HG03575 (cell line): ENCODE measurements around the gene SAFB.

Experiments used
- ATAC-seq: cut with Tn5 transposase; IDR thresholded peaks from one replicate; pipeline ENCODE4 v1.9.1; 2021; ENCODE audit not compliant: unreplicated experiment, insufficient number of reproducible peaks, low FRiP score; ENCODE audit errors: extremely low read depth

The SAFB gene

DNA sequence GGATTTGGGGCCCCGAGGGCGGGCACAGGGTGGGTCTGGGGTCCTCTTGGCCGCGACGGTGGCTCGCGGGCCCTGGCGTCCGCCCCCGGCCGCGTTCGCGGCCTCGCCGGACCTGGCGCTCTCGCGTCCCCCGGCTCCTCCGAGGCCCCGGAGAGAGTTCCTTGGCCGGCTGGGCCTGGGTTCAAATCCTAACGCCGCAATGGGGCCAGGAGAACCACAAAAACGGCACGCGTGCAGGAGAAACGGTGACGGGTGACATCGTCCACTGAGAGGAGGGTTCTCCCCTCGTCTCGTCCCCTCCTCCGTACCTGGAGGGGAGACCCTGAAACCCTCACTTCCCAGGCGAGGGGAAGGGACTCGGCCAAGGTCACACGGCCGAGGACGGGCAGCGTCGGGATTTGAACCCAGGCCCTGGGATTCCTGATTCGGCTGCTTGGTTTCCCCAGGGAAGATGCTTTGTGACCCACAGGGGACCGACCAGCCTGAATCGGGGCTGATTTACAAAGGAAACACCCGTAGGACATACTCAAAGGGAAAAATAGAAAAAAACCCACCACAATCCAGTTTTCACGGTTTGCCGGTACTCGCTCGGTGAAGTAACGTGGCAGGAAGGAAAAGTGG, 624 bp downstream of the SAFB start:
- no peak for ATAC-seq

DNA sequence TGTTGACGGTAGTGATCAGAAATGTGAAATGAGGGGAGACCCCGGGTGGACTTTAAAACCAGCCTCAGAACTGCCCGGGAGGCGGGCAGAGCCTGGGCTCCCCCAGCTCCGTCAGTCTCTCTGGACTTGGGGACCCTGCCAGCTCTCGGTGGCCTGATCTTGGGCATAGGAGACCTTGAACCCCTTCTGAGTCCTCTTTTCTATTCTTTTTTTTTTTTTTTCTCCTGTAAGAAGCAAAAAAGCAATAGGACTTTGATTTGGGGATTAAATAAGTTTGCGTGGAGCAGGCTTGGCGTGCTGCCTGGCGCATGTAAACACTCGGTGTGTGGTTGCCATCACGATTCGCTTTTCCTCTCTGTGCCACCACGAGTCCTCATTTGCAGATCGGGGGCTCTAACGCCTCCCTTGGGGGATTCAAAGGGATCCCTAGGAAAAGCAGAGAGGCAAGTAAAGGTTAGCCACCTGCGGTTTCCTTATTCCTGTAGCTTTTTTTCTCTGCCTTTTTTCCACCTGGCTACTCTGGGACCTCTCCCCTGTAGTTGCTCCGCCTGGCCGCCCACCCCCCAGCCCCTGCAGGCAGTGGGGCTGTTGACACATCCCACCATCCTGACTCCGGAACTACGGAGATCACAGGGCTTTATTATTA, 1.3 kb downstream of the SAFB start:
- ATAC-seq, result no peak

DNA sequence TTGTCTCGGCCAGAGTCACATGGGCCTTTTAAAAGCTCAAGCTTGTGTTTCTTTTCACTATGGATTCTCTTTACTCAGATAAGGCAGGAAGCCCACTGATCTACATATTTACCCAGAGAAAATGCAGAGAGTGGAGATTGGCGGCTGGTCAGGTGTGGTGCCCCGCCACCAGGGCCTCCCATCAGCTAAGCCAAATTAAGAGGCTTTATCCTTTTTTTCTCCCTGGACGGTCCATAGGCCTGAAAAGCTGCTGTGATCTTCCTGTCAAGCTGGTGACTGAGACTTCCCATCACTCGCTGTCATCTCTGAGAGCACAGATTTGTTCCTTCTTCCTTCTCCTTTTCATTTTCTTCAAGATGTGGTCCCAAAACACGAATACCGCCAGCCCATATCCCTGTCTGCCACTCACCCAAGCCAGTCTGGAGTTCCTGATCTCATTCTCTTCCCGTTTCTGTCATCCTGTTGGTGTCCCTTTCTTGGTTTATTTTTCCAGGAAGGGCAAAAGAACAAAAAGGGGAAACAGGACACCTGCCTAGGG, 1.9 kb downstream of the SAFB start:
- ATAC-seq, result no peak

DNA sequence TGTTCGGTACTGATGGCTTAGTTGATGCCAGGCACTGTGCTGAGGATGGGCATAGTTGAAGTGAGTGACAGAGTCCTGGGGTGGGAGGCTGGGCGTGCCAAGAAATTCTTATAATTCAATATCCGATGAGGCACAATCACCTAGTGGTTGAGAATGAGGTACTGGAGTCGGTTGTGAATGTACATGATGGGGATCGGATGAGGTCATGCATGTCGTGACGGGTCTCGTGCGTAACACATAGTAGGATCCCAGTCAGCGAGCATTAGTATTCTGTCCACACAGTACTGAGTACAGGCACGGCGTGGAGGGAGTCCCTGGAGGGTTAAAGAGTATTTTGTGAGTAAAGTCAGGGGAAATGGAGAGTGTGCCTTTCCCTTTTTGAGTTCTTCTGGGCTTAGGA, 2.8 kb downstream of the SAFB start:
- no peak for ATAC-seq

DNA sequence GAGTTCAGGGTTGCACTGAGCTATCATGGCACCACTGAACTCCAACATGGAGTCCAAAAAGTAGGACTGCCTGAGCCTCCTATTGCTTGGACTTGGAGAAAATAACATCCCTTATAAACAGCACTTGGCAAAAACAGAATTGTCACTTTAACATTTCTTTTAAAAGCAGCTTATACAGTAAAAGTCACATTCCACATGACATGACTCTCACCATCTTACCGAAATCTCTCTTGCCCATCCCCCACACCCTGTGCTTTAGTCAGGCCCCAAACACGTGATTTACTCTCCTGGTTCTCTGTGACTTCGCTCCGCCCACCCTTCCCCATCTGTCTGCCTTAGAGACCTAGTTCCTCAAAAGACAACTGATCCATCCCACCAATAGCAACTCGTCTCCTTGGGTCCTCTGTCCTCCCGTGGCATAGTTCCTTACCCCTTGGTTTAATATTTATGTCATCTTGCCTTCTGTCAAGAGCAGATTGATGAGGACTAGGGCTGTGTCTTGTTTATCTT, 4.6 kb downstream of the SAFB start:
- no peak for ATAC-seq

DNA sequence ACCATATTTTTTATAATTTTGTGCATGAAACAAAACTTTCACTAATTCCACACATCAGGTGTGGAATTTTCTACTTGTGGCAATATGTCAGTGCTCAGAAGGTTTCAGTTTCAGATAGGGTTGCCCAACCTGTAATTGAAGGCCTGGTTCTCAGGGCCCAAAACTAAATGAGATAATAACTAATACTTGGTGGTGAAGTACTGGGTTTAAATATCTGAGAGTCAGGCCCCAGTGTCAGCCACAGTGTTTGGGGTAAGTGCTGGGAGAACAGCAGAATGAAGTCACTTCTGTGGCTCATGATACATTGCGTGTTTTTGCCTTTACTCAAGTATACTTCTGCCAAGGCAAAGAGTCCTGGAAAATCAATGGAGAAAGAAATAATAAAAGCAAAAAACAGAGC, 5.6 kb downstream of the SAFB start:
- ATAC-seq, result no peak

DNA sequence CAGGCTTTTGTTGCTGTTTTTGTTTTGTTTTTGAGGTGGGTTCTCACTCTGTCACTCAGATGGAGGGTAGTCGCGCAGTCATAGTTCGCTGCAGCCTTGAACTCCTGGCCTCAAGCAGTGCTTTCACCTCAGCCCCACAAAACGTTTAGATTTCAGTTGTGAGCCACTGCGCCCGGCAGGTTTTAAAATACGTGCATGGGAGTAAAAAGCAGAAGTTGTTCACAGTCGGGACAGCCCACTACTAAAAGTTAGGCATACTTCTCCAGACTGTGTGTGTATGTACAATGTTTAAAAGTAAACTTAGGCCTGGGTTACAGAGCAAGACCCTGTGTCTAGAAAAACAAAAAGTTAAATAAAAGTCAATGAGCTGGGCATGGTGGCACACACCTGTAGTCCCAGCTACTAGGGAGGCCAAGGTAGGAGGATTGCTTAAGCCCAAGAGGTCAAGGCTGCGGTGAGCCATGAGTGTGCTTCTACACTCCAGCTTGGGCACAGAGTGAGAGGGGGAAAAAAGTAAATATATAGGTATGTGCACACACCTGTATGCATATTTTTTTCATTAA, 6.1 kb downstream of the SAFB start:
- no peak for ATAC-seq

DNA sequence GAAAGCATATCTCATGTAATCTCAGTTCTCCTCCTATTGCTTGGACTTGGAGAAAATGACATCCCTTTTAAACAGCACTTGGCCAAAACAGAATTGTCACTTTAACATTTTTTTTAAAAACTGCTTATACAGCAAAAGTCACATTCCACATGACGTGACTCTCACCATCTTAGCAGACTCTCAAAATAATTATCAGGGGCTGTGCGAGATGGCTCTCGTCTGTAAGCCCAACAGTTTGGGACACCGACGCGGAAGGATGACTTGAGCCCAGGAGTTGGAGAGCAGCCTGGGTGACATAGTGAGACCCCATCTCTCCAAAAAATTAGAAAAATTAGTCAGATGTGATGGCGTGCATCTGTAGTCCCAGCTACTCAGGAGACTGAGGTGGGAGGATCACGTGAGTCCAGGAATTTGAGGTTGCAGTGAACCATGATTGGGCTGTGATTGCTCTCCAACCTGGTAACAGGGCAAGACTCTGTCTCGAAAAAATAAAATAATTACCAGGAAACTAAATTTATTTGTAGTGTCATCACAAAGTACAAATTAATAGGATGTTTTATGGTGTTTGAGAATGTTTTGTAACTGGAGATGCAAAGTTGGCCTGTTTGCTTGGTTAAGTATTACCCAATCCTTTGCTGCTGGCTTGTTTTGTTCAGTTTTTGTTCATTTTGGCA, 8.8 kb downstream of the SAFB start:
- no peak for ATAC-seq

DNA sequence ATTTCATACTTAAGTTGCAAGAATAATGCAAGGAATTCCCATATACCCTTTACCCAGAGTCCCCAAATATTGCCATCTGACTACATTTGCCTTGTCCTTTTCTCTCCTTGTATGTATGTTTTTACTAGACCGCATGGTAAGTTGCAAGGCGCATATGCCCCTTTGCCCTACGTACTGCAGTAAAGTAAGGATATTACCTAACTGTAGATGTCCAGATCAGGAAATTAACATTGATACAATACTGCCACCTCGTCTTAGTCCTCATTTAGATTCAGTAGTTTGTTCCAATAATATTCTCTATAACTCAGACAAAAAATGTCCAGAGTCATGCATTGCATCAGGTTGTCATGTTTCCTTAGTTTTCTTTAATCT, 9.3 kb downstream of the SAFB start:
- ATAC-seq, result no peak

DNA sequence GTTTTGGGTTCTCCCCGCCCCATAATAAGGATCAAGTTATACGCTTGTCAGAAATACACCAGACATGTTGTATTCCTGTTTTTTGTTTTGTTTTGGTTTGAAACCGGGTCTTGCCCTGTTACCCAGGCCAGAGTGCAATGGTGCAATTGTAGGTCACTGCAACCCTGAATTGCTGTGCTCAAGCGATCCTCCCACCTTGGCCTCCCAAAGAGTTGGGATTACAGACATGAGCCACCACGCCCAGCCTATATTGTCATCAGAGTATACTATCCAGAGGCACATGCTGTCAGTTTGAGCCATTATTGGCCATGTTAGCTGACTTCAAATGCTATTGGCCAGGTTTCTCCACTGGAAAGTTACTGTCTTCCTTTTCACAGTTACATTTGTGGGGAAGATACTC, 9.8 kb downstream of the SAFB start:
- ATAC-seq, result no peak

DNA sequence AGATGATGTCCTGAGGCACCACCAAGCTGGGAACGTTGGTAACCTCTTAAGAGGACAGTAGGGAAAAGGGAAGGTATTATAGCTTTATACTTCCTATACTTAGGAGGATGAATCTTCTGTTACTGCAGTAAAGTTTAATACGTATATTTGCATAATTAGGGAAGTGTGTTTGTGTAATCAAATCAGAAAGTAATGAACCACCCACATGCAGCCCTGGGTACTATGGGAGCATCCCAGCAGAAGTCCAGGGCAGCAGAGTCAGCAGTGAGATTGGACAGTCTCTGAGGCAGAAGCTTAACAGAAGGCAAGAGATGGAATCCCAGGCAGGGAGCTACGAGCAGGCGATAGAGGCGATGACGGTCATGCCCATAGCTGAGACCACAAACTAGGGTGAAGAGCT, 12.5 kb downstream of the SAFB start:
- ATAC-seq, result no peak

DNA sequence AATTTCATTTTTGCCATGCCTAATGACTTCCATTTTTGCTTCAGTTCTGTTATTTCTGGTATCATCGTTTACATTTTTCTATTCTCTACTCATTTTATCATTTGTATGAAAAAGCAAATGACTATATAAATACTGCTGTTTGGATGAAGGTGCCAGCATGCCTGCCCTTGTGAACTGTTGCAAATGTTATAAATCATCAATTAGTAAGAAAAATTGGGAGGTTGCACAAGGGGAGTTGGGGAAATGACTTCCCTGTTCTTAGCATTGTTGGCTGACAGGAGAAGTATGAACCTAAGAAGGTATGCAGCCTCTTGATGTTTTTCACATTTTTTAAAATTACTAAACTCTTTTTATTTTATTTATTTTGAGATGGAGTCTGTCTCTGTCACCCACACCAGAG, 15.1 kb downstream of the SAFB start:
- ATAC-seq, result no peak

DNA sequence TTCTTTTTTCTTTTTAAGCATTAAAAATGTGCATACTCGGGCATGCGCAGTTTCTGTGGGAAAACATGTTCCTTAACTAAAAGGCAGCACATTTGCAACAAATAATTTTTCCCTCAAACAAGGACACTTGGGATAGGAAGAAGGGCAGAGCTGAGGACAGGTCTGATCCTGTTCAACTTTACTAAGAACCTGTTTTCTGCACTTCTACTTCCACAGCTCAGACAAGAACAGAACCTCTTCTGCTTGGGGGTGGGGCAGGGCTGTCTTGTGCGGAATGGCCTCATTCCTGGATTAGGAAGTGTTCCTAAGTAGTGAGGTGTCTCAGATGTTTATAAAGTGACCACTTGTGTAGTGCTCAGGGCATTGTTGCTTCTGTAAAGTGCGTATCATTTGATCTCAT, 18.3 kb downstream of the SAFB start:
- ATAC-seq, result no peak

DNA sequence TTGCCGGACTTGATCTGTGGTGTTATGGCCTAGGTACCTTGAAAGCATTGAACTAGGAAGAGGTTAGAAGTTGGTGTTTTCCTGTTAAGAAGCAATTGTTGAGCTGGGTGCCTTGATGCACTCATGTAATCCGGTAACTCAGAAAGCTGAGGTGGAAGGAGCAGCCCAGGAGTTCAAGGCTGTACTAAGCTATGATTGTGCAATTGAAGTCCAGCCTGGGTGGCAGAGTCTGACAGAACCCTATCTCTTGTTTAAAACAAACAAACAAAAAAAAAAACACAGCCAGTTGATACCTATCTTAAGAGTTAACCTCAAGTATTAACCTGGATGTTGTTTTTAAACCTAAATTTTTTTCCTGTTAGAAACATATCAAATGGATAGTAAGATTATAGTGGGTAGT, 19.3 kb downstream of the SAFB start:
- no peak for ATAC-seq

DNA sequence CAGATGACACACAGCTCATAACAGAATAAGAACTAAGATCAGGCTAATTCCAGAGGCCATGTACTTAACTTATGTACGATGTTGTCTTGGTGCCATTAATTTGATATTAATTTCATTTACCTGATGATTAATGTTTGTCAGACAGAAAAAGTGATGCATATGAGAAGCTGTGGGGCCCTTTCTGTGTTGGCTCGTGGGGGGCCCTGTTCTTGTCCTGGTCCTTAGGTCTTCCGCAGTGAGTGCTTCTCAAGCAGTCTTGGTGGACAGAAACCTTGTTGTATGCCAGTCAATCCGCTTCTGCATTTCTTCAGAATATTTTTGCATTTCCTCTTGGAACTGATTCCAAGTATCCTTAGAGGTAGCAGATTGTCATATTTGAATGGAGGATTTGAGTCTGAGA, 20.2 kb downstream of the SAFB start:
- no peak for ATAC-seq

DNA sequence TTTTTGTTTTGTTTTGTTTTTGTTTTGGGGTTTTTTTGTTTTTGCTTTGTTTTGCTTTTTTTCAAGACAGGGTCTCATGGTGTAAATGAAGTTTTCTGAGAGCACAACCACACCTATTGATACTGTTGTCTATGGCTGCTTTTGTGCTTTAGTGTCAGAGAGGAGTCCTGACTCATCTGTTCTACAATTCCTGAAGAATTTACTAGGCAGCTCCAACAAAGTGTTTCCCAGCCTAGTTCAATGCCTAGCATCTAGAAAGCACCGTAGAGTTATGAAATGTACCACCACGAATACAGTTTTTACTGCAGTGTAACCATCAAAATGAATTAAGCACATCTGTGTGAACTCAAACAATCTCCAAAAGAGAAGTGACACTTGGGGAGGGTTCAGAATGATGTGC, 21.2 kb downstream of the SAFB start:
- no peak for ATAC-seq

DNA sequence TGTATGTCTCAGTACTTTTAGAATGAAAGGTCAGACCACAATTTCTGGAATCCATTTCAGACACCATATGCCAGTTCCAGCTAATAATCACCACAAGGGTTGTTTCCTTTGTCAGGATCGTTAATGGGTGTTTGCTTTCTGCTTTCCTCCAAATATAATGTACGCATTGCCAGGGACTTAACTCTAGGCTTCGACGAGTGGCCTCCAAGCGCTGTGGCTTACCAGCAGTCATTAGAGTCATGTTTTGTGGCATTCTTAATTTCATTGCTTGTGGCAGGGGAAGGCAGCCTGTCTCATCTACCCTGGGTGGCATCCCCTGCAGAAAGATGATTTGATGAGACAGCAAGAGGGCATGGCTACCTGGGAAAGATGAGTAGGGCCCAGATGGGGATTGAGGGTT, 22.5 kb downstream of the SAFB start:
- no peak for ATAC-seq

DNA sequence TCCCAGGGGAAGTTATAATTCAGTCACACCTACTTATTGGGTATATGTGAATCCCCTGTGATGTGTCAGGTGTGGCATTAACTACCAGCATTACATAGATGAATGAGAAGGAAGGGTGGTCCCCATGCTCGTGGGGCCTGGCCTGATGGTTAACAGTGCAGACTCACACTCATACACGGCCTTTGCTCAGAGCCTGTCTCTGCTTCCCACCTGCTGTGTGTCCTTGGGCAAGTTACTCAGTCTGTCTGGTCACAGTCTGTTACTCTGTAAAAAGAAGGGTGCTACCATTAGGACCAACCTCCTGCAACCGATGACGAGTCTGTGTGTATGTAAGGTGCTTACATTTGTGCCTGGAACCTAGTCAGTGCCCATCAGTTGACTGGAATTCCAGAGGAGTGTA, 23.8 kb downstream of the SAFB start:
- no peak for ATAC-seq

DNA sequence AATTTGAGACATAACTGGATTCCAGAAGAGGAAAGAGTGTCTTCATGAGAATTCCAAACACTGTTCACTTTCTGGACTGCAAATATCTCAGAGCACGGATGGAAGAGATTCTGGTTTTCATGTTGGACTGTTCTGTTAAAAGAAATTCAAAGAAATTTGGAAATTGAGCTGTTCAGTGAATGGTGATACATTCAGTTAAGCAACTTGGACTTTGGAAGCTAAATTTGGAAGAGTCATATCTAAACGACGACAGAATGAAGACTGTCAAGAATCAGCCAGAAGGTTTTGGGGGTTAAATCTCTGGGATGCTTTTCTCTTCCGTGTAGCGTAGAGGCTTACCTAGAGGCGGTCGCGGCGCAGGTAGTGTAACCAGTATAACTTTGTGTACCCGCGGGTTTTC, 25.6 kb downstream of the SAFB start:
- no peak for ATAC-seq

DNA sequence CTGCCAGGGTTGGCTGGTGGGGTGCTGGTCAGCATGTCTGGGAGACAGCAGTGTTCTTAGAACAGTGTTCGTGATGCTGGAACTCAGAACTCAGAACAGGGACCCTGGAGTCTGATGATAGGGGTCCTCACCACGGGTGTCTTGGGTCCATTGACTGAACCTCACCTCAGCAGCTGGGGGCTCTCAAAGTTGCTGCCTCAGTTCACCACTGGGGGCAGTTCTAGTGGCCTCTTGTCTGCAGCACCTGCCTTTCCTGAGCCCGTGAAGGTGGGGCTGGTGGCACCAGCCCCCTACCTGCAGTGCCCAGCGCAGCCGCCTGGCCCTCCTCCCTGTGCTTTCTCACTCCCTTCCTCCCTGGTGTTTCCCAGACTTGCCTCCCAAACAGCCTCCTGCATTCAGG, 28.5 kb downstream of the SAFB start:
- no peak for ATAC-seq
